ENCODE results near the gene SLC5A10. TPM values are rescaled to one million over a fixed set of nuclear protein-coding genes. Genes with fewer than 3 reads are reported as not detected.

Gene SLC5A10
- total RNA-seq, 2 experiments from 2014 or later = not detected

- POLR2A ChIA-PET = no interaction called here
- Mint-ChIP-seq H3K9me3 (no peaks in the 10 kb centered on the region), H3K27me3 (no peaks in the 10 kb centered on the region), H3K36me3 (ENCODE audit: low read depth) (peaks cover 20% of the 10 kb centered on the region), H3K27ac (no peak overlapping the region), H3K4me3 (no peak overlapping the region), H3K4me1 (ENCODE audit: low read depth) (no peaks in the 10 kb centered on the region)
- peaks cover 37% of the 10 kb centered on the region for H3K36me3 ChIP-seq (ENCODE audit: insufficient read depth, low read length)
- H3K4me1 ChIP-seq (ENCODE audit: insufficient read depth, low read length) = no peaks in the 10 kb centered on the region
- ATAC-seq (ENCODE audit: poor library complexity) (no peak), DNase-seq (no peak)
- H3K27me3 ChIP-seq (ENCODE audit: control insufficient read depth in 1 of 2, insufficient read depth in 2 of 2, low read length in 2 of 2) = no peaks in the 10 kb centered on the region
- CTCF ChIA-PET = no interaction called here
- H3K27ac ChIP-seq (ENCODE audit: low read depth in 1 of 2, low read length in 2 of 2) = no peak overlapping the region
- no peaks in the 10 kb centered on the region for H3K9me3 ChIP-seq (ENCODE audit: control insufficient read depth in 1 of 2, insufficient read depth in 1 of 2, low read length in 2 of 2)
- TF ChIP-seq, protein P1, sequence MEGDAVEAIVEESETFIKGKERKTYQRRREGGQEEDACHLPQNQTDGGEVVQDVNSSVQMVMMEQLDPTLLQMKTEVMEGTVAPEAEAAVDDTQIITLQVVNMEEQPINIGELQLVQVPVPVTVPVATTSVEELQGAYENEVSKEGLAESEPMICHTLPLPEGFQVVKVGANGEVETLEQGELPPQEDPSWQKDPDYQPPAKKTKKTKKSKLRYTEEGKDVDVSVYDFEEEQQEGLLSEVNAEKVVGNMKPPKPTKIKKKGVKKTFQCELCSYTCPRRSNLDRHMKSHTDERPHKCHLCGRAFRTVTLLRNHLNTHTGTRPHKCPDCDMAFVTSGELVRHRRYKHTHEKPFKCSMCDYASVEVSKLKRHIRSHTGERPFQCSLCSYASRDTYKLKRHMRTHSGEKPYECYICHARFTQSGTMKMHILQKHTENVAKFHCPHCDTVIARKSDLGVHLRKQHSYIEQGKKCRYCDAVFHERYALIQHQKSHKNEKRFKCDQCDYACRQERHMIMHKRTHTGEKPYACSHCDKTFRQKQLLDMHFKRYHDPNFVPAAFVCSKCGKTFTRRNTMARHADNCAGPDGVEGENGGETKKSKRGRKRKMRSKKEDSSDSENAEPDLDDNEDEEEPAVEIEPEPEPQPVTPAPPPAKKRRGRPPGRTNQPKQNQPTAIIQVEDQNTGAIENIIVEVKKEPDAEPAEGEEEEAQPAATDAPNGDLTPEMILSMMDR (IDR thresholded peaks at IDR 0.05) = no peak
- no peak overlapping the region for H3K4me3 ChIP-seq (ENCODE audit: low read length)
- intact Hi-C loops (cut with DNase I, micrococcal nuclease) = no loop called here
These were observed 29.9 kb downstream of the SLC5A10 start for GRCh38 chr17:18981642-18982424.

DNA sequence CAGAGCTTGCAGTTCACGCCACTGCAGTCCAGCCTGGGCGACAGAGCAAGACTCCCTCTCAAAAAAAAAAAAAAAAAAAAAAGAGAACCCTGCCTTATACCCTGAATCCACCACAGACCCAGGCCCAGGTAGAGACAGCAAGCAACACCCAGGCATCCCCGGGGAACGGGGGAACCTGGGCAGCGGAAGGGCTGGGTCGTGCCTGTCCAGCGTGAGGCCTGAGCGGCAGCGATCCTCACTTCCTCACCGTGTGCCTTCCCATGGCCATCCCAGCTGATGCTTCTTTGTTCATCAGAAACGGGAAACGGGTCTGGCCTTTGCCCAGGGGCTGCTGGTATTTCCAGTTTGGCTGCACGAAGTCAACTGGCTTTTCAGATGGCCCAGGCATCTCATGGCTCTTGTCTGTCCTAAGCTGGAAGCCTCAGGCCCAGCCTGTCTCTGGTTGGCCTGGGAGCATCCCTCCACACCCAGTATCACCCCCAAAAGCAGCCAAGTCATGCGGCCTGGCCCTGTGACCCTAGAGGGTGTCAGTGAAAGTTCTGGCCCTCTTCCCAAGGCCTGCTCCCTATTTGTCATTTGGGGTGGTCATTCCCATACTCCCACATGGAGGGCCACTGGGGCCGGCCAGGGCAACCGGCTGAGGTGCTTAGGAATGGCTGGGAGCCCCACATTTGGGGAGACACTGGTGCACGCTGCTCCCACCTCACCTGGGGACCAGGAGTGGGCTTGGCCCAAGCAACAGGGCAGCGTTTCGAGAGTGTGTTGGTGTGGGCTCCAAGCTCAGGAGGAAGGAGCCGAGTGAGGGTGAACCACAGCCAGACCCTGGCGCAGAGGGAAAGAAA, 32.5 kb downstream of the SLC5A10 start:
- Histone ChIP-seq H3K9me3 (ENCODE audit: control insufficient read depth in 1 of 2, insufficient read depth in 1 of 2, low read length in 2 of 2) (no peaks in the 10 kb centered on the region), H3K36me3 (ENCODE audit: insufficient read depth, low read length) (peaks cover 20% of the 10 kb centered on the region), H3K4me3 (ENCODE audit: low read length) (no peak overlapping the region), H3K27me3 (ENCODE audit: control insufficient read depth in 1 of 2, insufficient read depth in 2 of 2, low read length in 2 of 2) (no peaks in the 10 kb centered on the region), H3K27ac (ENCODE audit: low read depth in 1 of 2, low read length in 2 of 2) (no peak overlapping the region), H3K4me1 (ENCODE audit: insufficient read depth, low read length) (no peaks in the 10 kb centered on the region)
- H3K36me3 Mint-ChIP-seq (ENCODE audit: low read depth) = peaks cover 16% of the 10 kb centered on the region
- intact Hi-C loops (cut with DNase I, micrococcal nuclease) = no loop called here
- H3K4me3 Mint-ChIP-seq = no peak overlapping the region
- H3K4me1 Mint-ChIP-seq (ENCODE audit: low read depth) = no peaks in the 10 kb centered on the region
- CTCF ChIA-PET = interaction anchor here (1.3 kb wide), 1 partner anchor 23 kb away, joined by 3 read pairs; no protein-coding TSS in a partner anchor
- ATAC-seq (ENCODE audit: poor library complexity) = no peak
- TF ChIP-seq, protein P1 (IDR thresholded peaks at IDR 0.05) = no peak
- H3K27me3 Mint-ChIP-seq = no peaks in the 10 kb centered on the region
- POLR2A ChIA-PET = interaction anchor here (0.6 kb wide), 1 partner anchor 87 kb away, joined by 3 read pairs; no protein-coding TSS in a partner anchor
- no peaks in the 10 kb centered on the region for H3K9me3 Mint-ChIP-seq
- DNase-seq = no peak
- H3K27ac Mint-ChIP-seq = no peak overlapping the region

GRCh38 chr17:18985475-18985874, 33.5 kb downstream of the SLC5A10 start:
- intact Hi-C loops (cut with DNase I, micrococcal nuclease) = no loop called here
- ChIA-PET POLR2A (no interaction called here), CTCF (interaction anchor here (1.3 kb wide), 1 partner anchor 24 kb away, joined by 3 read pairs; no protein-coding TSS in a partner anchor)
- H3K27me3 ChIP-seq (ENCODE audit: control insufficient read depth in 1 of 2, insufficient read depth in 2 of 2, low read length in 2 of 2) = no peaks in the 10 kb centered on the region
- peaks cover 18% of the 10 kb centered on the region for H3K36me3 ChIP-seq (ENCODE audit: insufficient read depth, low read length)
- H3K4me1 Mint-ChIP-seq (ENCODE audit: low read depth) = no peaks in the 10 kb centered on the region
- peaks cover 16% of the 10 kb centered on the region for H3K36me3 Mint-ChIP-seq (ENCODE audit: low read depth)
- H3K9me3 ChIP-seq (ENCODE audit: control insufficient read depth in 1 of 2, insufficient read depth in 1 of 2, low read length in 2 of 2) = no peaks in the 10 kb centered on the region
- H3K9me3 Mint-ChIP-seq = no peaks in the 10 kb centered on the region
- no peaks in the 10 kb centered on the region for H3K27me3 Mint-ChIP-seq
- H3K4me3 ChIP-seq (ENCODE audit: low read length) = no peak overlapping the region
- TF ChIP-seq, protein P1 (IDR thresholded peaks at IDR 0.05) = no peak
- H3K27ac ChIP-seq (ENCODE audit: low read depth in 1 of 2, low read length in 2 of 2) = no peak overlapping the region
- H3K27ac Mint-ChIP-seq = no peak overlapping the region
- no peak for ATAC-seq (ENCODE audit: poor library complexity)
- H3K4me3 Mint-ChIP-seq = no peak overlapping the region
- DNase-seq = no peak
- H3K4me1 ChIP-seq (ENCODE audit: insufficient read depth, low read length) = no peaks in the 10 kb centered on the region
